Activated gamma-delta T cell (primary cell): ENCODE measurements around the gene THOC6.
A peak's percentile ranks its signal among the peaks of the same experiment; 100 is the strongest.

Experiments
- DNase-seq: peaks from one replicate; lab custom pipeline; 2025; lab: John Stamatoyannopoulos, UW

Gene THOC6

DNA sequence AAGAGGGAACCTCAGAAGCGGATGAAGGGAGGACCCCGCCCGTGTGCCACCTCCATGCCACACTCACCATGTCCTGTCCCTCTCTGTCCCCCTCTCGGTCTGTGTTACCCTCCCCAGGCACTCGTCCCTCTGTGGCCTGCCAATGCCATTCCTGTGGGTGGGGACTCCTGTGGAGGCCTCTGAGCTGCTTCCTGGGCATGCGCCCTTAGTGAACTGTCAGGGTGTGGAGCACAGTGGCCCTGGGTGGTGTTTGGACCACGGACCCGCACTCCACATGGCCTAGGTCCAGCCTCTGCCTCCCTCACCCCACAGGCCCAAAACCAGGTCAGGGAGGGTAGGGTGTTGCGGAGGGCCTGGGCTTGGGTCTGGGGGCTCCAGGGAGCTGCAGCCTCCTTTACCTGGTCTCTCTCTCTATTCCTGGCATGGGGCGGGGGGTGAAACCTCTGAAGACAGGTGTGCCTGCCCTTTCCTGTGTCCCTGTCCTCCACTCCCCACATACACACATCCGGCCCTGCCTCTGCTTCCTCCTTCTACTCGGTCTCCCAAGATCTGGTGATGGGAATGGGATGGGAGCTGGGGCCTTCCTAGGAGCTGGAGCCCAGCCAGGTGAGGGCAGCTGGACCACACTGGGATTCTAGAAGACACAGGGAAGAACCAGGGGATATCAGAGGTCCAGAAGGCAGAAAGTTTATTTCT is 32.1 kb upstream of the THOC6 start:
- DNase-seq = no peak

DNA sequence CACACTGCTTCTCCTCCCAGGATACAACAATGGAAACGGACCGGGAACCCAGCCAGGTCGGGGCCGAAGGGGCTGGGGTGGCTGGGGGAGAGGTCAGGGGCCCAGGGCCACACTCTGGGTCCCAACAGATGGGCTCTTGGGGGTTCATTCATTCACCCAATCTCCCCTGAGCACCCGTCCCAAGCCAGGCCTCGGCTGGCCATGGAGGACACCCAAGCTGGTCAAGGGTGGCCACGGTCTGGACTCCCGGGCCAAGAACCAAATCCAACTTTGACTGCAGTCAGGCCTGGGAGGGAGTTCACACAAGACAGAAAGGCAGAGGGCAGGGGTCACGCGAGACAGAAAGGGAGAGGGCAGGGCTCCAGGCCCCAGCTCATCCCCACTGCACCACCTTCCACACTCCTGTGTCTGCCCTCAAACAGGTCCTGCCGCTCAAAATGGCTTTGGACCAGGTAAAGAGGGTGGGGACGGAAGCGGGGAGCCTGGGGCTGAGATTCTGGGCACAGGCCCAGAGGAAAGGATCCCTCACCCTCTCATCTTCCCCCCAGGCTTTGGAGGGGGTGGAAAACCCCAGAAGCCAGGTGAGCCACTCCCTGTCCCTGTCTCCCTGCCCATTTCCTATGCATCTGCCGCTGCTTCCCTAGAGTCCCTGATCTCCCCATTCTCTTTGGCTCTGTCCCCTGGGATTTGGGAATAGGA is 31.3 kb upstream of the THOC6 start:
- DNase-seq = no peak

DNA sequence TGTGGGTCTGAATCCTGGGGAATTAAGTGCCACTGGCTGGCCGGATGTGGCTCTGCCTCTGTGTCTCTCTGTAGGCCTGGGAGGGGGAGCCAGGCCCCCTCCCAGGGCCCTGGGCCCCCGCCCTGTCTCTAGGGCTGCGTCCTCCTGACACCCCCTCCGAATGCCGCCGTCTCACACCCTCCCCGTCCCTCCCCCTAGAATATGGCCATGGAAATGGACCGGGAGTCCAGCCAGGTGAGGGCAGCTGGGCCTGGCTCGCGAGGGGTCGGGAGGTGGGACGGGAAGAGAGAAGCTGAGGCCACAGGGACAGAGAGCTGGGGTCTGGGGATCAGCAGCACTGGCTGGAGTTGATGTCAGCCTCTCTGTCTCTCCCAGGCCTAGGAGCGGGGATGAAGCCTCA is 27.5 kb upstream of the THOC6 start:
- no peak for DNase-seq

DNA sequence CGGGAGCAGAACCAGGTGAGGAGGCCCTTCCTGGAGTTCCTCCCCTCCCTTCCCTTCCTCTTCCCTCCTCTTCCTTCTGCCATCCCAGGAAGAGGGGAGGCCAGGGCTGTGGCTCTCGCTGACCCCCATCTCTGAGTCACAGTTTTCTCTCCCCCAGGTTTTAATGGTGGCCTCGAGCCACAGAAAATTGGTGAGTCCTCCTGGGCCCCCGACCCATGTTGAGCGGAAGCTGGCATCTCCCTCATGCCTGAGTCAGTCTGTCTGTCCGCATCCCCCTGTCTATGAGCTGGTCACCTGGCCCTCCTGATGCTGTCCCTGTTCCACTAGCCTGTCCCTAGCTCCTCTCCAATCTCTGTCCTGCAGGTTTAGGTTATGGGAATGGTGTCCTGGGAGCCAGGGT is 23.9 kb upstream of the THOC6 start:
- no peak for DNase-seq

DNA sequence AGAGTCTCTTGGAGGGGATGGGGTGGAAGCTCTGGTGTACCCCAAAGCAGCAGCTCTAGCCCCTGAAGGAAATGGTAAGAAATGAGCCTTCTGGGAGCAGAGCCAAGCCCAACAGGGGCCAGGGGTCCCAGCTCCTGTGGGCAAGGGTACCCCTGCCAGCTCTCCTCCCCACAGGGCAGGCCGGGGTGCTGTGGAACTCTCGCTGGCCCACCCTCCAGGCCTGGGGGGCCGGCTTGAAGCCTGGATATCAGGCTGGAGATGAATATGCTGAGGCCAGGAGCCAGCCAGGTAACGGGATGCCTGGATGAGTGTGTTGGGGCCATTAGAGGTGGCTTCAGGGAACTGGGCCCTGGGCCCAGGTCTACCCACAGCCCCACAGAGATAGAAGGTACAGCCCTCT is 23.3 kb upstream of the THOC6 start:
- no peak for DNase-seq

DNA sequence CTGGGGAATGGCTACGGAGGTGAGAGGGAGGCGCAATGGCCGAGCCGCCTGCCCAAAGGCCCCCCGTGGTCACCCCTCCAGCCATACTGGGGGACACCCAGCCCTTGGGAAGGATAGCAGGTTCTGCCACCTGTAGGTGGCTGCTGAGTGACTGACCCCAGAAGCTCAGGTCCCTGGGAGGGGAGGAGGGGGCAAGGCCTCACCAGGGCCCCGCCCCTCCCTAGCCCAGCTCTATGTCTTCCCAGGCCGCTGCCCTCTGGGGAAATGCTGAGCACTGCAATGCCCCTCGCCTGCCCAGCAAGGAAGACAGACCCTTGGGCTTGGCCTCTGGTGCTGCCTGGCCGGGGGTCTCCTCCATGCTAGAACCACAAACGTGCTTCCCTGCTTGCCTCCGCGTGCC is 22.5 kb upstream of the THOC6 start:
- no peak for DNase-seq

DNA sequence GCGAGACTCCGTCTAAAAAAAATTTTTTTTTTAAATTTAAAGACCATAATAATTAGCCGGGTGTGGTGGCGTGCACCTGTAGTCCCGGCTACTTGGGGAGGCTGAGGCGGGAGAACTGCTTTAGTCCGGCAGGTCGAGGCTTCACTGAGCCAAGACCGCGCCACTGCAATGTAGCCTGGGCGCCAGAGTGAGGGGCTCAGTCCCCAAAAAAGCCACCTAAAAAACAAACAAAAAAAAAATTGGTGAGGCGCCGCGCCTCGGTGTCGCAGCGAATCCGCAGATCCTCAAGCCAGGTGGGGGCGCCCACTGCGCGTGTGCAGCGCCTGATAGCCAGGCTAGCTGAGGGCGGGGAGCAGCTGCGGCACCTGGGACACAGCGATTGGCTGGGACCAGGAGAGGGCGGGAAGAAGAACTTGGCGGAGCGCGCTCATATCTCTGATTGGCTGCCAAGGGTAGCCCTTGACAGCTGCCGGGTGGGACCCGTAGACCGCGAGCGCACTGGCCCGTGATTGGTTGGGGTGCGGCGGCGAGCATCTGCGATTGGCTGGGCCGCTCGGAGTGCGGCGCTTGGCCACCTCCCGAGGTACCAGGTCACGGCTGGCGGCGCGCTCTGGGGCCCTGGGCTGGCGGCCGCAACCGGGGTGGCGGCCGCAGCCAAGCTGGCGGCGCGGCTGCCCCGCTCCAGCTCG is 20.1 kb upstream of the THOC6 start:
- DNase-seq = peak; percentile 94

DNA sequence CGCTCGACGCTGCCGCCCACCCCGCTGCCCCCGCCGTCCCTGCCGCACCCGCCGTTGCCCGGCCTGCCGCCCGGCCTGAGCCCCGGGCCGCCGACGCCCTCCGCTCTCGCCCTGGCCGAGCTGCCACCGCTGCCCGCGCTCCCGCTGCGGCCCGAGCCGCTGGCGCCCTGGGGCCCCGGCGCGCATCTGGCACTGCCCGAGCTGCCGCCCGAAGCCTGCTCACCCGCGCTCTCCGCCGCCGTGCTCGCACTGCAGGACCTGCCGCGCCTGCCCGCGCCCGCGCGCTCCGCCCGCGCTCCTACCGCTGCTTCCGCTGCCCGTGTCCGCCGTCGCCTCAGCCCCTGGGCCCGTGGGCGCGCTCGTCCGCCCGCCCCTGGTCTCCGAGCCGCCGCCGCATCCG is 19.5 kb upstream of the THOC6 start:
- no peak for DNase-seq

DNA sequence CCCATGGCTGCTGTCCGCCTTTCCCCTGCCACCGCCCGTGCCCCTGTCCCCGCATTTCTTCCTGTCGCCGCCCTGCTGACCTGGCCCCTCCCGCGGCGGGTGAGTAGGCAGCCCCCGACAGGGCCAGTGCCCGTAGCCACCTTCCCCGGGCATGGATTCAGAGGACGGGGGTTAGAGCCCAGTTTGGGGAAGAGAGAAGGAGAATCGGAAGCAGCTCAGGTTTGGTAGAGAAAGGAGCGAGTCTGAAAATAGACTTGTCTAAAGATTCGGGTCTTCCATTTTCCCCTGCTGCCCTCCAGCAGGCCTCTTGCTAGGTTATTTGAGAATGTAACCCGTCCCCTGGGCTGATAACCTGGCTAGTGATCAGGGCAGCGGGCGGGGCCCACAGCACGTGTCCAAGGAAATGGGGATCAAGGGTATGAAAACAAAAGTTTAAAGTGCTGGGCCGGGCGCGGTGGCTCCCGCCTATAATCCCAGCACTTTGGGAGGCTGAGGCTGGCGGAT is 19.0 kb upstream of the THOC6 start:
- no peak for DNase-seq

DNA sequence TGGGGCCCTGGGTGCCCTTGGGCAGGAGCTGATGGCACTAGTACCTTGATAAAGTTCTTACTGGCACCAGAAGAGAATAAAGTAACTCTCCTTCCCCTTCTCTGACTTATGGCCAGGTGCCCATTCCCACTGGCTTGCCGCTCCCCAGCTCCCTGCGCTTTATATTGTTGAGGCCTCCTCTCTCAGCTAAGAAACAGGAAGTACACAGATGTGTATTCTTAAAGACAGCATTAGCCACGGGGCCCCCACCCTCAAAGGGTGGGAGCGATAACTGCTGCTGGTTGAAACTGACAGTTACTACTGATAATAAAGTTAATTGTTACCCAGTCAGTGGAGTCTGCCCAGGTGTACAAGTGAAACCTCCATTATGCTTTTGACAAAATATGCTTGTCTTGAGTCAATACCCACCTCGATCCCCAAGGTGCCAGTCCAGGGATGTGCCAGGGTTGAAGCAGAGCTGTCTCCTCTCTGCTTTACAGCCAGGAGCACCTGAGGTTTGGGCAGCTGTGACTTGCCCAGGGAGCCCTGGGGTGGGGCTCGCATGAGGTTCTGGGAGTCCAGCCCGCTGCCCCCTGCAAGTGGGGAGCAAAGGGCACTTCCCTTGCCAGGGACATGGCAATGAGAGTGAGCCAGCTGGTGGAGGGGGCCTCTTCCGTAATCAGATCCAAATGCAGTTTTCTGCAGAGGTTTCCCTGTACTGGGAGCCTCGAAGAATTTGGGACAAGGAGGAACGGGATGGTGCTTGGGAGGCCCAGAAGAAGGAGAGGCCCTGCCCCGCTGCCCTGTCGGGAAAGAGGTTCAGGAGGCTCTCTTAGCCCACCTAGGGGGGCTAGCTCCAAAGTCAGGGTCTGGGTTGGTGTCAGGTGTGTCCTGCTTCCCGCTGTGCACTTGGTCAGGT is 16.5 kb upstream of the THOC6 start:
- DNase-seq = no peak

DNA sequence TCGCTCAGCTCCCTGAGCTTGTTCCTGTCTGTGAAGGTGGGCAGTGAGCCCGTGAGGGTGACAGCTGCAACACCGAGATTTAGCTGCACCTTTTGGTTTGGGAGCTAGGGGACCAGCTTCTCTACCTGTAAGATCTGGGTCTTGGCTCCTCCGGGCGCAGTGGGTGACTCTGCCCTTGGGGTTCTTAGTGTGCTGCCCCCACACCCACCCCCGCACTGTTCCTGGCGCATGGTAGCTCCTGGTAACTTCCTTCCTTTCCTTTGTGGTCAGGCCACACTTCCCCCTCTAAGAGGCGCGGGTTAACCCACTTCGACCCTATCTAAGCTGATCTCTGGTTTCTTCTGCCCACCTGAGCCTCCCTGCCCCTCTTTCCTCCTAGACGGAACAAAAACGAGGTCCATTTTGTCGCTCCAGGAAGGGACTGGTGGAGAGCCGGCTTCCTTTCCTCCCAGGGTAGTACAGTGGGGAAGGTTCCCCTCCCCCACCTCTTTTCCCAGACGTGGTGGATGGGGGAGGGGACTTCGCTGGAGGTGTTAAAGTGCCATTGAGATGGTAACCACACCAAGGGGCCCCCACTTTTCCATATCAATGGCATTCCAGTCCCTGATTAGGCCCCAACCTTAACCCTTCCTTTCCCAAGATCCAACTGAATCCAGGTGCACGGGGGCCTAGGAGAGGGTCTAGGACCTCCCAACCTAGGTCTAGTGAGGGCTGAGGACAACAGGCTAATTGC is 15.7 kb upstream of the THOC6 start:
- DNase-seq = no peak

DNA sequence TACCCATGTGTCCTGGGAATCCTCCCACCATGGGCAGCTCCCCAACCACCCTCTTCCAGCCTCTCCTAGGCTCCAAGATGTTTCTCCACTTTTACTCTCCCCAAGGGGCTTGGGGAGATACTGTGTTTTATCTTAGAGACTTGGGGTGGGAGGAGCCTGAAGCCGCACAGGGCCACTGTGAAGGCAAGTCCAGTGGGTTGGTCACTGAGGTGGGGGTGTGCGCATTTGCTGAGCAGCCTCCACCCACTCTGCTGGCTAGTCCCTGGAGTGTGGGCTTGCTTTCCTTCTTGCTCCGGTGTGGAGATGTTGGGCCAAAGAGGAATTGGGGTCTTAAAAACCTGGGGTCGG is 15.2 kb upstream of the THOC6 start:
- no peak for DNase-seq

DNA sequence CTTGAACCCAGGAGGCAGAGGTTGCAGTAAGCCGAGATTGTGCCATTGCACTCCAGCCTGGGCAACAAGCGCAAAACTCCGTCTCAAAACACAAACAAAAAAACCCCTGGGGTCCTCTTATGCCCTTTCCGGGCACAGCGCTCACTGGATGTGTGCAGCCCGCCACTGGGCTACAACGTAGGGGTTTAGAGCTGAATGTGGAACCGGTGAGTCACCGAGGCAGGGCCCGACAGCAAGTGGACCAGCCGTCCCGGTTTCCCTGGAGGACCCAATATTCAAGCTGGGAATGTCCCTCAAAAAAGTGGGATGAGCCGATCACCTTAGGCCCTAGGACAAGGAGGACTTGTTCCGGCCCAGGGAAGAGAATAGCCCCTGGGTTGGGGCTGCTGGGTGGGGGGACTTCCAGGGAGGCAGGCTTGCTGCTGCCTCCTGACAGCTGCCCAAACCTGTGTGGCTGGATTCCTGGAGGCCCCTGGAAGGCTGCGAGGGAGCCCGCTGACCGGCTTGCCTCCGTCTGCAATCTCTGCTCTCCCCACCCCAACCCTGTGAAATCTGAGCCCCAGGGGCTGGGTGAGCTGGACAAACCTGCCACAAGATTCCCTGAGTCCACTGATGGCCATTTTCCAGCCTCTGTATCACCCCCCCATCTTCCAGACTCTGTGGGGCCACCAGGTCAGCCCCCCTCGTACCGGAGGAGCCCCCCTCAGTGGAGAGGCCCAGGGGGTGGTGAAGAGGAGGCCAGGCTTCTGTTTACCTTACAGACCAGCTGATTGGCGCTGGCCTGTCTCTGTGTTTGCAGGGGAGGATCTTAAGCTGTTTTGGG is 14.1 kb upstream of the THOC6 start:
- DNase-seq = no peak

DNA sequence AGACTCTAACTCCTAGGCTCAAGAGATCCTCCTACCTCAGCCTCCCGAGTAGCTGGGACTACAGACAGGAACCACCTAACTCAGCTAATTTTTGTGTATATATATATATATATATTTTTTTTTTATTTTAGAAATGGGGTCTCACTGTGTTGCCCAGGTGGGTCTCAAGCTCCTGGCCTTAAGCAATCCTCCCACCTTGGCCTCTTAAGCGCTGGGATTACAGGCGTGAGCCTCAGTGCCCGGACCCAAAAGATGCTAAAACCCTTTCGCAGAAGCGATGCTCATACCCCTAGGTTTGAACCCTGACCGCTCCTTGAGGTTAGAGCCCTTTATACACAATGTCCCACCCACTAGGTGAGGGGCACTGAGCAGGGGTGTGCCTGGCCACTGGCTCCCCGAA is 13.3 kb upstream of the THOC6 start:
- DNase-seq = no peak

DNA sequence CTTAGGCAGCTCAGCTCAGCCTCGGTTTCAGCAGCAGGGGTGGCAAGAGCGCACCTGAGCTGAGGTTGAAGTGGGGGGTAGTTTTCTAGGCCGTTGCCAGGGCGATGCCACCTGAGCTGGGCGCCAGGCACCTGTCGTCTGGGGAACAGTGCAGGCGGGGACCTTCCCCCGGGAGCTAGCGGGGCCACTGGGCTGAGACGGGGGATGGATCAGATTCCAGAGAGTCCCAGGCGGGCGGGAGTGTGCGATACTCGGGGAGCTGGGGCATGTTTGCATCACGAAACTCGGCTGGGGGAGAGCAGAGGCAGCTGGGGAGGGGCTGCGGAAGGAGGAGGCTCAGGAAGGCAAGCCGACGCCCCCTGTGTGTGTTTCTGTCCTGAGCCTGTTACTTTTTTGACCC is 11.6 kb upstream of the THOC6 start:
- no peak for DNase-seq

DNA sequence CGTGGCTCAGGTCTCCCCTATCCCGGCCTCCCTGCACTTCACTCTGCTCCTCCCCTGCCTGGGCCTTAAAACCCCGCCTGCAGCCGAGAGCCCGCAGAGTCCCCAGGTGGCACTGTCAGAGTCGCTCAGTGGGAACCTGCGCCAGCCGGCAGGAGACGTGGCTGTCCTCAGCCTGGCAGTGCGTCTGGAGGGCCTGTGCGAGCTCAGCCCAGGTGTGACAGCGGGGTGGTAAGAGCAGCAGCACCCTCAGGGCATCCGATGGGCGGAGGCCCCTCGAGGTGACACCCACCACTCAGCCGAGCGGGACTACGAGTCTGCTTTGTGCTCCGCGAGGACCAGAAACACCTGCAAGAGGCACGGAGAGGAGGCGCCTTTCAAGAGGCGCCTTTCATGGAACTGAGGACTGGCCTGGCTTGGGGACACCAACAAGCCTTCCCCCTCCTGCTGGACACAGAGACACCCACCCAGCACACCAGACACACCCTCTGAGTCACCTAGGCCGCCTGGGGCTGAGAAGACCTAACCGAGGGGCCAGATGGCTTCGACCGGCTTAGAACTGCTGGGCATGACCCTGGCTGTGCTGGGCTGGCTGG is 10.9 kb upstream of the THOC6 start, which contains the start of gene CLDN9:
TSS of gene CLDN9 (plus strand) at position 96 of the 593 bp plus-strand sequence. CDS start at position 536, 440 bp downstream.
- DNase-seq = no peak

DNA sequence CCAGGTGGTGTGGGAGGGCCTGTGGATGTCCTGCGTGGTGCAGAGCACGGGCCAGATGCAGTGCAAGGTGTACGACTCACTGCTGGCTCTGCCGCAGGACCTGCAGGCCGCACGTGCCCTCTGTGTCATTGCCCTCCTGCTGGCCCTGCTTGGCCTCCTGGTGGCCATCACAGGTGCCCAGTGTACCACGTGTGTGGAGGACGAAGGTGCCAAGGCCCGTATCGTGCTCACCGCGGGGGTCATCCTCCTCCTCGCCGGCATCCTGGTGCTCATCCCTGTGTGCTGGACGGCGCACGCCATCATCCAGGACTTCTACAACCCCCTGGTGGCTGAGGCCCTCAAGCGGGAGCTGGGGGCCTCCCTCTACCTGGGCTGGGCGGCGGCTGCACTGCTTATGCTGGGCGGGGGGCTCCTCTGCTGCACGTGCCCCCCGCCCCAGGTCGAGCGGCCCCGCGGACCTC is 10.3 kb upstream of the THOC6 start:
- no peak for DNase-seq

DNA sequence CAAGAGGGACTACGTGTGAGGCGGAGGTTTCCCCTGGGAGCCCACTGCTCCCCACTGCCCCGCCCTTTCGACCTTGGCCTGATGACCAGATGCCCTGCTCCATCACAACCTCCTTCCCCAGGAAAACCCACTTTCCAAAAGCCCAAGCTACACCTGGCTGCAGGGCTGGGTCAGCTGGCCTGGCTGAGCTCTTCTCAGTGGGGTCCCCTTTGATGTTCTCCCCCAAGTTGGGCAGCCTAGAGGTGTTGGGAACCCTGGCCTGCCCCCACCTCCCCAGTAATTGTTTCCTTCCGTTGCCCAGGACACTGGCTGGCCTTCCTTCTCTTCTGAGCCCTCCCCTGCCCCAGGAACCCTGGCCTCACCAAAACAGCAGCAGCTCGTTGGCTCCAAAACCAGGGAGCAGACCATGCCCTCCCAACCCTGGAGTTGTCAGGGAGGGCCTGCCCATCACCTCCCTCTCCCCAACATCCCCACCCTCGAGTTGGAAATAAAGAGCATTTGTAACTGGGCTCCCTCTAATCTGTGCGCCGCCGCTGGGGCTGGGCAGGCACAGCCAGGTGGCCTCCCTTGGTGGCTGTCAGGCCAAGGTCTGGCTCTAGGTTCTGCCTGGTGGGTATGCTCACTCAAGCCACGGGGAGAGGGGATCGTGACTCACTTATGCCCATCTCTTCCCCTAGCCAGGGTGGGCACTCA is 9.7 kb upstream of the THOC6 start:
- DNase-seq = no peak

DNA sequence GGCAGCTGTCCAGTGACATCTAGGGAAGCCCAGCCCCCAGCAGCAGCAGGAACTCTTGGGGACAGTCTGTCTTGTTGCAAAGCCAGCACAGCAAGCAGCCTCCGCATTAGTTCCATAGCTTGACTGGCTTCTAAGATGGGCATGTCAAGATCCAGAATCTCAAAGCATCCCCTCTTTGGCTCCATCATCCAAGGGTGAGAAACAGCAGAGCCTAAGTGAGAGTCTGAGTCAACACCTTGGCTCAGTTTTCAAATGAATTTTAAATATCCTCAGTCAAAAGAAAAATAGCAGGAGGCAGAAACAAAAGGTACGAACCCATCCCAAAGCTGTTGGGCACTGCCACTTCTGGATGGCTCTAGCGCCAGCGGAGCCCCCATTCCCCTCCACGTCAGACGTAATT is 8.9 kb upstream of the THOC6 start:
- DNase-seq = no peak
